ENCODE results near the gene CLSTN2.

The CLSTN2 gene

GRCh38 chr3:140288595-140288994 is 353.6 kb downstream of the CLSTN2 start:
- DNase-seq (ENCODE audit: low read depth), result no peak

GRCh38 chr3:140290105-140290504 is 355.1 kb downstream of the CLSTN2 start:
- no peak for DNase-seq (ENCODE audit: low read depth)

- DNase-seq (ENCODE audit: low read depth), result no peak
These were observed 357.2 kb downstream of the CLSTN2 start for GRCh38 chr3:140292170-140292569.

GRCh38 chr3:140292684-140293083 is 357.7 kb downstream of the CLSTN2 start:
- DNase-seq (ENCODE audit: low read depth), result no peak

- no peak for DNase-seq (ENCODE audit: low read depth)
These were observed 359.1 kb downstream of the CLSTN2 start for GRCh38 chr3:140294058-140294457.

GRCh38 chr3:140296796-140297352 is 361.9 kb downstream of the CLSTN2 start:
- DNase-seq (ENCODE audit: low read depth), result no peak

- no peak for DNase-seq (ENCODE audit: low read depth)
These were observed 363.1 kb downstream of the CLSTN2 start for GRCh38 chr3:140298043-140298442.

- no peak for DNase-seq (ENCODE audit: low read depth)
These were observed 363.6 kb downstream of the CLSTN2 start for GRCh38 chr3:140298569-140299070.

GRCh38 chr3:140303875-140304274 is 368.9 kb downstream of the CLSTN2 start:
- DNase-seq (ENCODE audit: low read depth), result no peak

- no peak for DNase-seq (ENCODE audit: low read depth)
These were observed 373.6 kb downstream of the CLSTN2 start for GRCh38 chr3:140308535-140308934.

GRCh38 chr3:140311428-140311827 is 376.4 kb downstream of the CLSTN2 start:
- no peak for DNase-seq (ENCODE audit: low read depth)

- DNase-seq (ENCODE audit: low read depth), result no peak
These were observed 381.0 kb downstream of the CLSTN2 start for GRCh38 chr3:140315955-140316354.

- no peak for DNase-seq (ENCODE audit: low read depth)
These were observed 381.5 kb downstream of the CLSTN2 start for GRCh38 chr3:140316466-140316865.

GRCh38 chr3:140316868-140317400 is 381.9 kb downstream of the CLSTN2 start:
- DNase-seq (ENCODE audit: low read depth), result no peak

GRCh38 chr3:140319739-140320138 is 384.8 kb downstream of the CLSTN2 start:
- DNase-seq (ENCODE audit: low read depth), result no peak

GRCh38 chr3:140323561-140323960 is 388.6 kb downstream of the CLSTN2 start:
- no peak for DNase-seq (ENCODE audit: low read depth)

GRCh38 chr3:140332131-140332530 is 397.1 kb downstream of the CLSTN2 start:
- no peak for DNase-seq (ENCODE audit: low read depth)

GRCh38 chr3:140334132-140334929 is 399.3 kb downstream of the CLSTN2 start:
- no peak for DNase-seq (ENCODE audit: low read depth)

GRCh38 chr3:140336465-140336864 is 401.5 kb downstream of the CLSTN2 start:
- no peak for DNase-seq (ENCODE audit: low read depth)

- no peak for DNase-seq (ENCODE audit: low read depth)
These were observed 403.9 kb downstream of the CLSTN2 start for GRCh38 chr3:140338916-140339315.

- no peak for DNase-seq (ENCODE audit: low read depth)
These were observed 406.2 kb downstream of the CLSTN2 start for GRCh38 chr3:140341203-140341602.

- DNase-seq (ENCODE audit: low read depth), result no peak
These were observed 406.9 kb downstream of the CLSTN2 start for GRCh38 chr3:140341817-140342403.

- DNase-seq (ENCODE audit: low read depth), result no peak
These were observed 407.7 kb downstream of the CLSTN2 start for GRCh38 chr3:140342668-140343067.
